ENCODE results near the gene KCNH5. TPM values are rescaled to one million over a fixed set of nuclear protein-coding genes. Genes with fewer than 3 reads are reported as not detected.

KCNH5 gene
- total RNA-seq, 4 donors from 2014 or later = under 0.01 TPM; not detected in 3

- Histone ChIP-seq H3K27ac (no peak overlapping the region), H3K4me3 (no peak overlapping the region), H3K27me3 (no peaks in the 10 kb centered on the region), H3K4me1 (no peaks in the 10 kb centered on the region), H3K9me3 (no peaks in the 10 kb centered on the region), H3K36me3 (no peaks in the 10 kb centered on the region)
- DNase-seq = no peak
- 13 to 28% methylated on average over 2 of the region's 2 CpGs for WGBS, 2 donors (ENCODE audit: low coverage in 1 of 2)
- TF ChIP-seq CTCF (IDR thresholded peaks at IDR 0.05) = no peak
- TF ChIP-seq POLR2A (IDR thresholded peaks at IDR 0.05) = no peak
- no peak for TF ChIP-seq EP300 (IDR thresholded peaks at IDR 0.05; ENCODE audit: low read depth)
- in situ Hi-C loops (cut with MboI; ENCODE audit: low pct_ligation_motif_present in 1 of 4, low pct_unique_long_range_greater_than_20kb in 1 of 4, low sequenced_read_pairs in 3 of 4) (no loop called here), intact Hi-C loops (cut with DNase I; ENCODE audit: low total_unique reads) (no loop called here)
These were observed 105.3 kb downstream of the KCNH5 start for GRCh38 chr14:62939970-62940369.

DNA sequence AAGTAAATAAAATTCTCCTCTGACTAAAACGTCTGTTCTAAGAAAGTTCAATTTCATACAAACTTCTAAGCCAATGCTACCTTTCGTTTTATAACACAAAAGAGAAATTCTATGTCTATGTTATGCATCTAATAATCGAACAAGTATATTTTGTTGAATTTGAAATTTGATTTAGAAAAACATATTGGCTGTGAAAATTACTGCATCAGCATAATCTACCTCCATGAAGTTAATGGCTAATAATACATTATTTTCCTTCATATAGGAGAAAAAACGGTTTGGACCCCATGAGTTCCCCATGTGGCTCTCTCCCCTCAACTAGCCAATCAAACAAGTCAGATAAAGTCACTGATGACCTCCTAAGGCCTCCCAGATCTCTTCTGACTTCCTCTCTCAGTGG is 106.5 kb downstream of the KCNH5 start:
- no peak for DNase-seq
- WGBS, 2 donors (ENCODE audit: low coverage in 1 of 2) = 52 to 61% methylated on average over 4 of the region's 4 CpGs
- intact Hi-C loops (cut with DNase I; ENCODE audit: low total_unique reads) = no loop called here
- Histone ChIP-seq H3K27ac (no peak overlapping the region), H3K27me3 (no peaks in the 10 kb centered on the region), H3K4me3 (no peak overlapping the region), H3K4me1 (no peaks in the 10 kb centered on the region), H3K9me3 (no peaks in the 10 kb centered on the region), H3K36me3 (no peaks in the 10 kb centered on the region)
- in situ Hi-C loops (cut with MboI; ENCODE audit: low pct_ligation_motif_present in 1 of 4, low pct_unique_long_range_greater_than_20kb in 1 of 4, low sequenced_read_pairs in 3 of 4) = no loop called here
- TF ChIP-seq CTCF (IDR thresholded peaks at IDR 0.05) = no peak
- no peak for TF ChIP-seq EP300 (IDR thresholded peaks at IDR 0.05; ENCODE audit: low read depth)
- no peak for TF ChIP-seq POLR2A (IDR thresholded peaks at IDR 0.05)
- no peak for TF ChIP-seq POLR2AphosphoS5 (IDR thresholded peaks at IDR 0.05)

- in situ Hi-C loops (cut with MboI; ENCODE audit: low pct_ligation_motif_present in 1 of 4, low pct_unique_long_range_greater_than_20kb in 1 of 4, low sequenced_read_pairs in 3 of 4) (no loop called here), intact Hi-C loops (cut with DNase I; ENCODE audit: low total_unique reads) (no loop called here)
- no peaks in the 10 kb centered on the region for H3K36me3 ChIP-seq
- no peak overlapping the region for H3K27ac ChIP-seq
- H3K4me3 ChIP-seq = no peak overlapping the region
- 37 to 56% methylated on average over 2 to 3 of the region's 3 CpGs for WGBS, 2 donors (ENCODE audit: low coverage in 1 of 2)
- DNase-seq = no peak
- no peak for TF ChIP-seq POLR2A (IDR thresholded peaks at IDR 0.05)
- TF ChIP-seq CTCF (IDR thresholded peaks at IDR 0.05) = no peak
- no peak for TF ChIP-seq POLR2AphosphoS5 (IDR thresholded peaks at IDR 0.05)
- TF ChIP-seq EP300 (IDR thresholded peaks at IDR 0.05; ENCODE audit: low read depth) = no peak
- no peaks in the 10 kb centered on the region for H3K27me3 ChIP-seq
- no peaks in the 10 kb centered on the region for H3K4me1 ChIP-seq
- no peaks in the 10 kb centered on the region for H3K9me3 ChIP-seq
These were observed 110.8 kb downstream of the KCNH5 start for GRCh38 chr14:62934439-62934838.

DNA sequence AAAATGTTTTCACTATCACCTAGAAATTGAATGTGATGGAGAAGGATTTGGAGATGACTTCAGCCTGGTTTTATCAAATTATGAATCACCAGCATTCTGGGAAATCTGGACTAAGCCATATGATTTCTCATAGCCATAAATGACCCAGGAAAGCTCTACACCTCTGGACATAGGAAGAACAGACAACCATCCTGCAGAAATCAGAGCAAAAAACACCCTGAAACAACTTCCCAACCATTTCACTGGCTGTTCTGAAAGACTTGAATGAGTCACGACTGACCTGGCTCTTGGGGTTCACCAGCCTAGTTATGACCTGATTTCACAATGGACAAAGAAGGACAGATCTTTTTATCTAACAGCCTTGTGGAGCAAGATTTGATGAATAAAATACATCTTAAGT is 123.8 kb downstream of the KCNH5 start:
- Histone ChIP-seq H3K36me3 (no peaks in the 10 kb centered on the region), H3K9me3 (no peaks in the 10 kb centered on the region), H3K4me3 (no peak overlapping the region), H3K4me1 (no peaks in the 10 kb centered on the region), H3K27ac (no peak overlapping the region), H3K27me3 (no peaks in the 10 kb centered on the region)
- in situ Hi-C loops (cut with MboI; ENCODE audit: low pct_ligation_motif_present in 1 of 4, low pct_unique_long_range_greater_than_20kb in 1 of 4, low sequenced_read_pairs in 3 of 4) (no loop called here), intact Hi-C loops (cut with DNase I; ENCODE audit: low total_unique reads) (no loop called here)
- DNase-seq = no peak
- TF ChIP-seq EP300 (IDR thresholded peaks at IDR 0.05; ENCODE audit: low read depth) = no peak
- no peak for TF ChIP-seq POLR2AphosphoS5 (IDR thresholded peaks at IDR 0.05)
- TF ChIP-seq POLR2A (IDR thresholded peaks at IDR 0.05) = no peak
- no peak for TF ChIP-seq CTCF (IDR thresholded peaks at IDR 0.05)
- WGBS, 2 donors (ENCODE audit: low coverage in 1 of 2) = 47% methylated on average over 1 of the region's 1 CpG; no CpG with 5 or more reads in 1 of the 2 donors
